ENCODE measurements around the gene KNDC1. TPM values are rescaled to one million over a fixed set of nuclear protein-coding genes. Genes with fewer than 3 reads are reported as not detected.

The KNDC1 gene
- total RNA-seq, 6 experiments from 2014 or later = 0.54 to 11.6 (median 8.2) TPM

DNA sequence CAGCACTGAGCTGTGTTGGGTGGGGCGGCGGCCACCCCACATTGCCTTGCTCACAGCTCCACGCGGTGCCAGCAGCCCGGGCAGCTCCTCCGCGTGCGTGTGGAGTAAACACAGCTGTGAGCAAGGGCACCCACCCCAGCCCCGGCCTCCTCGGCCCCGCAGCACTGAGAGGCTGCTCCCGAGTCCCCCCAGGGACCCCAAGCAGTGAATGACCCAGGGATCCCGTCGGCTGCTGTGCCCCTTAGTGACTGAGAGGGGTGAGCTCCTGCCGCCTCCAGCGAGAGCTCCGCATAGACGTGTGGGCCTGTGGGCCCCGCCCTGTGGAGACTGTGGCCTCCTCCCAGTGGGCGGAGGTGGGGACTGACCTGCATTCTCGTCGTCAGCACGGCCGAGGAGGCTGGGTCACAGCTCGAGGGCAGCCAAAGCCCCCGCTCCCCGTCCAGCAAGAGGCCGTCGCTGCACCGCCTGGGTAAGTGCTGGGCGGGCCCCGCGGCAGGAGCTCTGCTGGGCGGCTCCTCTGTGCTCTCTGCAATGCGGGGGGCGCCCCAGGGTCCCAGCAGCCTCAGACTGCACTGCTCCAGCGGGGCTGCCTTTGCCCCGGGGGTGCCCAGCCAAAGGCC is 40.1 kb downstream of the KNDC1 start:
- no CpG with 5 or more reads among the region's 38 CpGs for WGBS (ENCODE audit: insufficient coverage, low coverage, low lambda C conversion rate, missing lambda C conversion rate)
- Histone ChIP-seq H3K36me3 (no peaks in the 10 kb centered on the region), H3K4me1 (no peaks in the 10 kb centered on the region), H3K27me3 (no peaks in the 10 kb centered on the region), H3K27ac (no peak overlapping the region), H3K4me3 (no peak overlapping the region), H3K9me3 (no peaks in the 10 kb centered on the region)
- TF ChIP-seq, protein P1, sequence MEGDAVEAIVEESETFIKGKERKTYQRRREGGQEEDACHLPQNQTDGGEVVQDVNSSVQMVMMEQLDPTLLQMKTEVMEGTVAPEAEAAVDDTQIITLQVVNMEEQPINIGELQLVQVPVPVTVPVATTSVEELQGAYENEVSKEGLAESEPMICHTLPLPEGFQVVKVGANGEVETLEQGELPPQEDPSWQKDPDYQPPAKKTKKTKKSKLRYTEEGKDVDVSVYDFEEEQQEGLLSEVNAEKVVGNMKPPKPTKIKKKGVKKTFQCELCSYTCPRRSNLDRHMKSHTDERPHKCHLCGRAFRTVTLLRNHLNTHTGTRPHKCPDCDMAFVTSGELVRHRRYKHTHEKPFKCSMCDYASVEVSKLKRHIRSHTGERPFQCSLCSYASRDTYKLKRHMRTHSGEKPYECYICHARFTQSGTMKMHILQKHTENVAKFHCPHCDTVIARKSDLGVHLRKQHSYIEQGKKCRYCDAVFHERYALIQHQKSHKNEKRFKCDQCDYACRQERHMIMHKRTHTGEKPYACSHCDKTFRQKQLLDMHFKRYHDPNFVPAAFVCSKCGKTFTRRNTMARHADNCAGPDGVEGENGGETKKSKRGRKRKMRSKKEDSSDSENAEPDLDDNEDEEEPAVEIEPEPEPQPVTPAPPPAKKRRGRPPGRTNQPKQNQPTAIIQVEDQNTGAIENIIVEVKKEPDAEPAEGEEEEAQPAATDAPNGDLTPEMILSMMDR (IDR thresholded peaks at IDR 0.05) = no peak
- TF ChIP-seq POLR2A (IDR thresholded peaks at IDR 0.05) = no peak
- intact Hi-C loops (cut with DNase I) = no loop called here
- no peak for DNase-seq
- no peak for ATAC-seq

DNA sequence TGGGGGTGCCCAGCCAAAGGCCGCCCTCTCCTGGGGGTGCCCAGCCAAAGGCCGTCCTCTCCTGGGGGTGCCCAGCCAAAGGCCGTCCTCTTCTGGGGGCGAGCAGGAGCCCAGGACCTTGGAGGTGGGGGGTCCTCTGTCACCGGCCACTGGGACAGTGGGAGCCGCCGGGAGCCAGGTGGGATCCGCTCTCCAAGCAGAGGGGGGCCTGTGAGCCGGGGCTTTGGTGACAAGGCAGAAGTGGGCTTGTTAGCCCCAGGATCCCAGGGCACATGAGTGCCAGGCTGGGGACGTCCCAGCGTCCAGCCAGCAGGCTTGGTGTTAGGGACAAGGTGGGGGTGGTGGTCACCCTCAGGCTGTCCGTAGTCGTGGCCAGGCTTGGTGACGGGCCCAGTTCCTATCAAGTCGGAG is 40.6 kb downstream of the KNDC1 start:
- no peaks in the 10 kb centered on the region for H3K4me1 ChIP-seq
- no peak overlapping the region for H3K27ac ChIP-seq
- DNase-seq (no peak), ATAC-seq (no peak)
- 75% methylated on average over 6 of the region's 15 CpGs for WGBS (ENCODE audit: insufficient coverage, low coverage, low lambda C conversion rate, missing lambda C conversion rate)
- TF ChIP-seq, protein P1 (IDR thresholded peaks at IDR 0.05) = no peak
- no peak for TF ChIP-seq POLR2A (IDR thresholded peaks at IDR 0.05)
- intact Hi-C loops (cut with DNase I) = no loop called here
- H3K4me3 ChIP-seq = no peak overlapping the region
- H3K9me3 ChIP-seq = no peaks in the 10 kb centered on the region
- no peaks in the 10 kb centered on the region for H3K27me3 ChIP-seq
- H3K36me3 ChIP-seq = no peaks in the 10 kb centered on the region

- 95% methylated on average over 4 of the region's 57 CpGs for WGBS (ENCODE audit: insufficient coverage, low coverage, low lambda C conversion rate, missing lambda C conversion rate)
- Histone ChIP-seq H3K4me3 (no peak overlapping the region), H3K4me1 (no peaks in the 10 kb centered on the region), H3K9me3 (no peaks in the 10 kb centered on the region), H3K27me3 (no peaks in the 10 kb centered on the region), H3K36me3 (no peaks in the 10 kb centered on the region), H3K27ac (no peak overlapping the region)
- ATAC-seq (no peak), DNase-seq (no peak)
- intact Hi-C loops (cut with DNase I) = no loop called here
- TF ChIP-seq POLR2A (IDR thresholded peaks at IDR 0.05) = no peak
- TF ChIP-seq, protein P1 (IDR thresholded peaks at IDR 0.05) = no peak
Observed at GRCh38 chr10:133201151-133201947, 41.3 kb downstream of the KNDC1 start.

DNA sequence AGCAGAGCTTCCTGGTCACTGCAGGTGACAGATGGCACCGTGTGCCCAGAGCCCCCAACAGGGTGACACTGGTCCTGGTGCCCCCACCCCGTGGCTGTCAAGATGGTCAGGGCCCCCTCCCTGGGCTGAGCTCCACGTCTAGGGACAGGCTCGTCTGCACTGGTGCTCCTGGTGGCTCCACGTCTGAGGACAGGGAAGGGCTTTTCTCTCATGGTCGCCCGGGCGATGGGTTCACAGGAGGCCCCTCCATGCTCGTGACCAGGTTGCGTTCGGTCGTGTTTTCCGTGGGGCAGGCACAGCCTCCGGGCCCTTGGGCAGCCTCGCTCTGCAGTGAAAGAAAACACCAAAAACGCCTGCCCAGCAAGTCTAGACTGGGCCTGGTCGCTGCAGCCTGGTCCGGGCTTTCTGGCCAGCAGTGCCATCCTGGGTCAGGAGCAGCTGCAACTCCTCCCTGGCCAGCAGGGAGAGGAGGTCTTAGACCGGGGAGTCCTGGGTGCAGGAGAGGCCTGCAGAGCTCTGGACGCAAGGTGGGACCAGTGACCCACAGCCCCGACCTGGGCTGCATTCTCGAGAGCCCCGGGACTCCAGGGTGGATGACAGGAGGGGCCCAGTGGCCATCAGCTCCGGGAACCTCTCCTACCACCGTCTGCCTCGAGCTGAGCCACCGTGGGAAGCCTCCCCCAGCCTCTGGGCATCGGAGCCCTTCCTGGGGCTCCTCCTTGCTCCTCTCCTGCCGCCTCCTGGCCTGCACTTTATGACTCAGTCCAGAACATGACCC is 42.1 kb downstream of the KNDC1 start:
- no peak for ATAC-seq

More for the DNA sequence above, 42.1 kb downstream of the KNDC1 start:
- TF ChIP-seq, protein P1 (IDR thresholded peaks at IDR 0.05) = no peak
- TF ChIP-seq POLR2A (IDR thresholded peaks at IDR 0.05) = no peak
- intact Hi-C loops (cut with DNase I) = no loop called here
- H3K27ac ChIP-seq = no peak overlapping the region
- H3K9me3 ChIP-seq = no peaks in the 10 kb centered on the region
- DNase-seq = no peak
- H3K36me3 ChIP-seq = no peaks in the 10 kb centered on the region
- no peaks in the 10 kb centered on the region for H3K27me3 ChIP-seq
- H3K4me1 ChIP-seq = no peaks in the 10 kb centered on the region
- 35% methylated on average over 4 of the region's 29 CpGs for WGBS (ENCODE audit: insufficient coverage, low coverage, low lambda C conversion rate, missing lambda C conversion rate)
- H3K4me3 ChIP-seq = no peak overlapping the region

Data from right lobe of liver (tissue), 6 donors.